Ishikawa (cell line): ENCODE results near the gene PRICKLE2.

Source experiments
- CEBPB ChIP-seq: IDR thresholded peaks from 2 replicates; pipeline ENCODE4 v1.6.1; 2012
- CREB1 ChIP-seq: IDR thresholded peaks from 2 replicates; pipeline ENCODE4 v1.6.1; 2012; ENCODE audit warnings: low read depth
- EGR1 ChIP-seq: IDR thresholded peaks from 2 replicates; pipeline ENCODE4 v1.6.1; 2012
- EP300 ChIP-seq: IDR thresholded peaks from 2 replicates; pipeline ENCODE4 v1.6.1; 2012; ENCODE audit warnings: borderline replicate concordance
- FOXM1 ChIP-seq: IDR thresholded peaks from 2 replicates; pipeline ENCODE4 v1.6.1; 2012; ENCODE audit warnings: low read depth, borderline replicate concordance
- MAX ChIP-seq: IDR thresholded peaks from 2 replicates; pipeline ENCODE4 v1.6.1; 2012
- NFIC ChIP-seq: IDR thresholded peaks from 2 replicates; pipeline ENCODE4 v1.6.1; 2012
- RAD21 ChIP-seq: IDR thresholded peaks from 2 replicates; pipeline ENCODE4 v1.6.1; 2012; ENCODE audit warnings: low read depth
- TAF1 ChIP-seq: IDR thresholded peaks from 2 replicates; pipeline ENCODE4 v1.6.1; 2012; ENCODE audit warnings: low read depth, mild to moderate bottlenecking
- TCF12 ChIP-seq: IDR thresholded peaks from 2 replicates; pipeline ENCODE4 v1.6.1; 2012; ENCODE audit warnings: low read depth
- TEAD4 ChIP-seq: IDR thresholded peaks from 2 replicates; pipeline ENCODE4 v1.6.1; 2012
- USF1 ChIP-seq: IDR thresholded peaks from 2 replicates; pipeline ENCODE4 v1.6.1; 2012
- YY1 ChIP-seq: IDR thresholded peaks from 2 replicates; pipeline ENCODE4 v1.6.1; 2012; ENCODE audit warnings: low read depth
- ZBTB7A ChIP-seq: IDR thresholded peaks from 2 replicates; pipeline ENCODE4 v1.6.1; 2012; ENCODE audit warnings: low read depth
- TF ChIP-seq, protein P1 (sequence below): IDR thresholded peaks from 2 replicates; pipeline ENCODE4 v1.6.1; 2012; ENCODE audit warnings: low read depth, mild to moderate bottlenecking

Gene PRICKLE2

DNA sequence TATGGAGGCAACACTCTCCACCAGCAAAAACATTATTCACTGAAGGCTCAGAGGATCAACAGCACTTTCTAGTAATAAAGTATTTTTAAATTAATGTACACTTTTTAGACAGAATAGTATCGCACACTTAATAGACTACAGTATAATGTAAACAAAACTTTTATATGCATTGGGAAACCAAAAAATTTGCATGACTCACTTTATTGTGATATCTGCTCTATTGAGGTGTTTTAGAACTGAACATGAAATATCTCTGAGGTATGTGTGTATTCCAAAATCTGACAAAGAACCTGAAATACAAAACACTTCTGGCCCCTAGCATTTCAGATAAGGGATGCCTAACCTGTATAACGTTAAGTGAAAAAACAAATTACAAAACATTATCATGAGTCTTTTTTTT lies 99.7 kb downstream of the PRICKLE2 start:
- no peak for TF ChIP-seq CREB1
- no peak for TF ChIP-seq MAX
- TF ChIP-seq ZBTB7A, result no peak
- TF ChIP-seq TCF12, result no peak
- no peak for TF ChIP-seq FOXM1
- no peak for TF ChIP-seq CEBPB
- TF ChIP-seq TAF1, result no peak
- no peak for TF ChIP-seq RAD21
- TF ChIP-seq NFIC, result no peak
- TF ChIP-seq, protein P1, sequence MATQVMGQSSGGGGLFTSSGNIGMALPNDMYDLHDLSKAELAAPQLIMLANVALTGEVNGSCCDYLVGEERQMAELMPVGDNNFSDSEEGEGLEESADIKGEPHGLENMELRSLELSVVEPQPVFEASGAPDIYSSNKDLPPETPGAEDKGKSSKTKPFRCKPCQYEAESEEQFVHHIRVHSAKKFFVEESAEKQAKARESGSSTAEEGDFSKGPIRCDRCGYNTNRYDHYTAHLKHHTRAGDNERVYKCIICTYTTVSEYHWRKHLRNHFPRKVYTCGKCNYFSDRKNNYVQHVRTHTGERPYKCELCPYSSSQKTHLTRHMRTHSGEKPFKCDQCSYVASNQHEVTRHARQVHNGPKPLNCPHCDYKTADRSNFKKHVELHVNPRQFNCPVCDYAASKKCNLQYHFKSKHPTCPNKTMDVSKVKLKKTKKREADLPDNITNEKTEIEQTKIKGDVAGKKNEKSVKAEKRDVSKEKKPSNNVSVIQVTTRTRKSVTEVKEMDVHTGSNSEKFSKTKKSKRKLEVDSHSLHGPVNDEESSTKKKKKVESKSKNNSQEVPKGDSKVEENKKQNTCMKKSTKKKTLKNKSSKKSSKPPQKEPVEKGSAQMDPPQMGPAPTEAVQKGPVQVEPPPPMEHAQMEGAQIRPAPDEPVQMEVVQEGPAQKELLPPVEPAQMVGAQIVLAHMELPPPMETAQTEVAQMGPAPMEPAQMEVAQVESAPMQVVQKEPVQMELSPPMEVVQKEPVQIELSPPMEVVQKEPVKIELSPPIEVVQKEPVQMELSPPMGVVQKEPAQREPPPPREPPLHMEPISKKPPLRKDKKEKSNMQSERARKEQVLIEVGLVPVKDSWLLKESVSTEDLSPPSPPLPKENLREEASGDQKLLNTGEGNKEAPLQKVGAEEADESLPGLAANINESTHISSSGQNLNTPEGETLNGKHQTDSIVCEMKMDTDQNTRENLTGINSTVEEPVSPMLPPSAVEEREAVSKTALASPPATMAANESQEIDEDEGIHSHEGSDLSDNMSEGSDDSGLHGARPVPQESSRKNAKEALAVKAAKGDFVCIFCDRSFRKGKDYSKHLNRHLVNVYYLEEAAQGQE, result no peak
- no peak for TF ChIP-seq EP300
- TF ChIP-seq TEAD4, result no peak

DNA sequence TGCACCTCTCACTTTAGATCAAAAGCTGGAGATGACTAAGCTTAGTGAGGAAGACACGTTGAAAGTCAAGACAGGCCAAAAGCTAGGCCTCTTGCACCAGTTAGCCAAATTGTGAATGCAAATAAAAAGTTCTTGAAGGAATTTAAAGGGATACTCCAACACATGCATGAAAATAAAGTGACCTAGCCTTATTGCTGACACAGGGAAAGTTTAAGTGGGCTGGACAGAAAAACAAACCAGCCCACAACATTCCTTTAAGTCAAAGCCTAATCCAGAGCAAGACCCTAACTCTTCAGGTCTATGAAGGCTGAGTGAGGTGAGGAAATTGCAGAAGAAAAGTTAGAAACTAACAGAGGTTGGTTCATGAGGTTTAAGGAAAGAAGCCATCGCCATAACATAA lies 101.3 kb downstream of the PRICKLE2 start:
- no peak for TF ChIP-seq EP300
- no peak for TF ChIP-seq CEBPB
- TF ChIP-seq, protein P1, result no peak

DNA sequence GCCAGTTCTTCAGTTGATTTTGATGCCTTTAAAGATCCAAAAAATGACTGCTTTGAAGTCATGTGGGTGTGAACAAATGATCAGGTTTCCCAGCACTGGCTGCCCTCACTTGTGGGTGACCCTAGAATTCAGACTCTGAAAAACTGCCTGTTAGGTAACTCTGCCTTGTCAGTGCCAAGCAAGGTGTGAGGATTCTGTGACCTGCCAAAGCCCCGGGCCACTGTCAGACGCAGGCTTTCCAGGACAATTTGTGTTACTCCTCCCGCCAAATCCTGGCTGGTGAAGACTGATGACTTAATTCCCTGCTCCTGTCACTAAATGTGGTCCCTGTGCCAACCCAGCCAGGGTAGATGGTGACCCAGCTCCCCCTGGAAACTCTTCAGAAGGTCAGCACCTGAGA lies 102.8 kb downstream of the PRICKLE2 start:
- TF ChIP-seq TCF12 (no peak), RAD21 (no peak), FOXM1 (no peak), USF1 (no peak), EGR1 (no peak), TAF1 (no peak), CEBPB (no peak), EP300 (no peak), NFIC (no peak), ZBTB7A (no peak), TEAD4 (no peak), YY1 (no peak), MAX (no peak), CREB1 (no peak)
- TF ChIP-seq, protein P1, result no peak

- no peak for TF ChIP-seq CEBPB
- TF ChIP-seq ZBTB7A, result no peak
- TF ChIP-seq EP300, result no peak
- TF ChIP-seq USF1, result no peak
- no peak for TF ChIP-seq EGR1
- no peak for TF ChIP-seq TAF1
- TF ChIP-seq, protein P1, result no peak
- no peak for TF ChIP-seq FOXM1
- no peak for TF ChIP-seq NFIC
- no peak for TF ChIP-seq TCF12
Measured at GRCh38 chr3:64121750-64122311, 103.4 kb downstream of the PRICKLE2 start.
